ENCODE data around the gene KTI12.
"Not testable (repeated sequence)": the region's sequence is repeated elsewhere in the genome, so short reads cannot be mapped to it uniquely, and the experiment has no call there.

KTI12 gene, protein sequence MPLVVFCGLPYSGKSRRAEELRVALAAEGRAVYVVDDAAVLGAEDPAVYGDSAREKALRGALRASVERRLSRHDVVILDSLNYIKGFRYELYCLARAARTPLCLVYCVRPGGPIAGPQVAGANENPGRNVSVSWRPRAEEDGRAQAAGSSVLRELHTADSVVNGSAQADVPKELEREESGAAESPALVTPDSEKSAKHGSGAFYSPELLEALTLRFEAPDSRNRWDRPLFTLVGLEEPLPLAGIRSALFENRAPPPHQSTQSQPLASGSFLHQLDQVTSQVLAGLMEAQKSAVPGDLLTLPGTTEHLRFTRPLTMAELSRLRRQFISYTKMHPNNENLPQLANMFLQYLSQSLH

DNA sequence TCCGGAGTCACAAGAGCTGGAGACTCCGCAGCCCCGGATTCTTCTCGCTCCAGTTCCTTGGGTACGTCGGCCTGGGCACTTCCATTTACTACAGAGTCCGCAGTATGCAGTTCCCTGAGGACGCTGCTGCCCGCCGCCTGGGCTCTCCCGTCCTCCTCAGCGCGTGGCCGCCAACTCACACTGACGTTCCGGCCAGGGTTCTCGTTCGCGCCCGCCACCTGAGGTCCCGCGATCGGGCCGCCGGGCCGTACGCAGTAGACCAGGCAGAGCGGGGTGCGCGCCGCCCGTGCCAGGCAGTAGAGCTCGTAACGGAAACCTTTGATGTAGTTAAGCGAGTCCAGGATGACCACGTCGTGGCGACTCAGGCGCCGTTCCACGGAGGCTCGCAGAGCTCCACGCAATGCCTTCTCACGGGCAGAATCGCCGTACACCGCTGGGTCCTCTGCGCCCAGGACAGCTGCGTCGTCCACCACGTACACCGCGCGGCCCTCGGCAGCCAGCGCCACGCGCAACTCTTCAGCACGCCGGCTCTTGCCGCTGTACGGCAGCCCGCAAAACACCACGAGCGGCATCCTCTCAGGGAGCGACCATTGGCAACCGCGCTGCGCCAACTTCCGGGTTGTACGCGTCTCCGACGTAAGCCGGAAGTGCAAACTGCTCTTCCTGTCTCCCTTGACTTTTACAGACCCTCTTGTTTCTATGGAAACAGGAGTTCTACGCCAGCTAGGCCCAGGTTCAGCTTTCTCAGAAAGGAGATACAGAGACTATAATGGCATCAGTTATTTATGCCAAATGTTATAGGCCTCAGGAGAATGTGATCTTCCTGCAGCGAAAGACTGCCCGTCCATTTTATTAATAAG is at the start of gene KTI12:
Gene KTI12, minus strand, starts transcription at position 621 of the 860 bp plus-strand sequence. Its CDS starts 49 bp downstream, at position 572.
- DNase-seq: peak; percentile 58

DNA sequence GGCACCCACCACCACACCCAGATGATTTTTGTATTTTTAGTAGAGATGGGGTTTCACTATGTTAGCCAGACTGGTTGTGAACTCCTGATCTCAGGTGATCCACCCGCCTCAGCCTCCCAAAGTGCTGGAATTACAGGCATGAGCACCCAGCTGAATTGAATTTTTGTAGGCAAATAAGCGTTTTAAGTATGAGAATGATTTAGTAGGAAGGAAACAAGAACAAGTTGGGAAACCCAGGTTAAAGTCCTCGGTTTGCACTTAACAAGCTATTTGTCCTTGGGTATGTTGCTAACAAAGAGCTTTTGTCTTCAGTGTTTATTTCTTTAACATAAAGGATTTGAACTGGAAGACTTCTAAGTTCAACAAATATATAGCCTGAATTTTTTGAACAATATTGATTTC is 46.4 kb upstream of the KTI12 start:
- no peak for DNase-seq

DNA sequence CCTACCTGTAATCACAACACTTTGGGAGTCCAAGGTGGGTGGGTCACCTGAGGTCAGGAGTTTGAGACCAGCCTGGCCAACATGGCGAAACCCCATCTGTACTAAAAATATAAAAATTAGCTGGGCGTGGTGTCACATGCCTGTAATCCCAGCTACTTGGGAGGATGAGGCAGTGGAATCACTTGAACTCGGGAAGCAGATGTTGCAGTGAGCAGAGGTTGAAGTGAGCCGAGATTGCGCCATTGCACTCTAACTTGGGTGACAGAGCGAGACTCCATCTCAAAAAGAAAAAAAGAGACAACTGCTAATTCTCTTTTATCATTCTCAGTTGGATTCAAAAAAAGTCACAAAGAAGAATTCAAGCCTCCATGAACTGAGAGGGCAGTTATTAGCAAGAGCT is 43.7 kb upstream of the KTI12 start:
- not testable (repeated sequence) for DNase-seq

DNA sequence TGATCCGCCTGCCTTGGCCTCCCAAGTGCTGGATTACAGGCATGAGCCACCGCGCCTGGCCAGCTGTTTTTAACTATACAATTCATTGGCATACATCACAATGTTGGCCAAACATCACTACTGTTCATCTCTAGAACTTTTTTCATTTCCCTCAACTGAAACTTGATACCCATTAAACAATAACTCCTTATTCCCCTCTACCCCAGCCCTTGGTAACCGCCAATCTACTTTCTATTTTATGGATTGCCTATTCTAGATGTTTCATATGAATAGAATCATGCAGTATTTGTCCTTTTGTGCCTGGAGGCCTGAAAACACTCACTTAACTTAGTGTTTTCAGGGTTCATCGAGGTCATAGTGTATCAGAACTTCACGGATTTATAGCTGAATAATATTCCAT is 38.7 kb upstream of the KTI12 start:
- DNase-seq: no peak

DNA sequence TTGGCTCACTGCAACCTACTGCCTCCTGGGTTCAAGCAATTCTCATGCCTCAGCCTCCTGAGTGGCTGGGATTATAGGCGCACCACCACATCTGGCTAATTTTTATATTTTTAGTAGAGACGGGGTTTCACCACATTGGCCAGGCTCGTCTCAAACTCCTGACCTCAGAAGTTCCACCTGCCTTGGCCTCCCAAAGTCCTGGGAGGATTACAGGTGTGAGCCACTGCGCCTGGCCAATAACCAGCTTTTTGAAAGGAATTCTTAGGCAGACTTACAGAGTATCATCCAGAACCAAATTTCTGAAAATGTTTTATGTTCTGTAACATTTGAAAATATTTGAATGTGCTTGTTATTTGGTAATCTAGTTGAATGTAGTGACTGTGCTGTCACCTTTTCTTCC is 37.1 kb upstream of the KTI12 start:
- no peak for DNase-seq

DNA sequence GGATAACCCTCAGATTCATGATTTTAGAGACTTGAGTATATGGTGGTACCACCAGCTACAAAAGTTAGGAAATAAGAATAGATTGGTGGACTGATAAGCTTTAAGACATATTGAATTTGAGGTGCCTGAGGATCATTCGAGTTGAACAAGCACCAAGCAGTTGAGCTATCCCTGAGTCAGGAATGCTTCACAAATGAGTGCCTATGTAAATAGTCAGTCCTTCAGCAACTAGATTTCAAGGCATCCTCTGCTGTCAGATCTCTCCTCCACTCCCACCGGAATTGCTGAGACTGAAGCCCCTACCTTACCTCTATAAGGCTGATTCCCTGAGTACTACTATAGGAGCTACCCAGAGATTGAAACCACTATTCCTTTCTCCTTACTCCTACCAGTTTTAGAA is 29.6 kb upstream of the KTI12 start:
- no peak for DNase-seq

DNA sequence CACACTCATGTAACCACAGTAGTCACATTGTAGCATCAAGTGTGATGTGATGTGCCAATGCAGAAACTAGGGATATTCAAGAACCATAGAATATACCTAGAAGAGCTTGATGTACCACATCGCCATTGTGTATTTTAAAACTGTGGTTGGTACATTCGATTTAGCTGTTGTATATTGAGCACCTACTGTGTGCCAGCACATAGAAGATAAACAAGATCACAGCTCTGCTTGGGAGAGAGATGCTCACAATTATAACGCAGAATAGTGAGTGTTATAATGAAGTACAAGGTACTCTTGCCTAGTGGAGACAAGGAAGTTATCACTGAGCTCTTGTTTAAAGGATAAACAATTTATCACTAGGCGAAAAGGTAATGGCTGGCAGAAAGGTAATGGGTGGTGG is 27.2 kb upstream of the KTI12 start:
- DNase-seq: no peak

DNA sequence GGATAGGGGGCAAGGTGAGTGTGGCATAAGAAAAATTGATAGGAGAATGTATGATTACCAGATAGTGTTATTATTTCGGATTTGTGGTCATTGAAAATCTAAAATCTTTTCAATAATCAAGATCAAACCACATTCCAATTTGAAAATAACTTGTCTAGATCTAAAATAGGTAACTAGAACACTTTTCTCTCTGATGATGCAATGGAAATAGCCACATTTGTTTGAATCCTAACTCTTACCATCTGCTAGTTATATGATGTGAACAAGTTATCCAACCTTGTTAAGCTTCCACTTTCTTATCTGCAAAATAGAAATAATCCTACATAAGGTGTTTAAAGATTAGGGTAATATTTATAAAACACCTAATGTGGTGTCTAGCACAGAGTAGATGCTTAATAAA is 26.3 kb upstream of the KTI12 start:
- no peak for DNase-seq

DNA sequence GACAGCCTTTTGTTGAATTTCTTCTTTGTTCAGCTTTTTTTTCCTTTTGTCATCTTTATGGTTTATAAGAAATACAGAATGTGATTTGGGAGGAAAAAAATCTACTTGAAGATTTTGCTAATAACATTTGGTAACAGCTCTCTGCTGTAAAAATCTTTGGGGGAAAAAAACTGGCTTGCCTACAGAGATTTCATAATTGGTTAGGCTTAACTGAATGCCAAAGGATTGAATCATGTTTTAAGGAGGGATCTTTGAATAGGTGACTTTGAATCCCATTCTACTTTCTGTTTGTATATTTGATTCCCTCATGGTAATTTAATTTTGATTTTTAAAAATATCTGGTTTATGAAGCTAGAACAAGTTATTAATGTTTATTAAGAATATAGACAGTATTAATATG is 25.7 kb upstream of the KTI12 start:
- no peak for DNase-seq

DNA sequence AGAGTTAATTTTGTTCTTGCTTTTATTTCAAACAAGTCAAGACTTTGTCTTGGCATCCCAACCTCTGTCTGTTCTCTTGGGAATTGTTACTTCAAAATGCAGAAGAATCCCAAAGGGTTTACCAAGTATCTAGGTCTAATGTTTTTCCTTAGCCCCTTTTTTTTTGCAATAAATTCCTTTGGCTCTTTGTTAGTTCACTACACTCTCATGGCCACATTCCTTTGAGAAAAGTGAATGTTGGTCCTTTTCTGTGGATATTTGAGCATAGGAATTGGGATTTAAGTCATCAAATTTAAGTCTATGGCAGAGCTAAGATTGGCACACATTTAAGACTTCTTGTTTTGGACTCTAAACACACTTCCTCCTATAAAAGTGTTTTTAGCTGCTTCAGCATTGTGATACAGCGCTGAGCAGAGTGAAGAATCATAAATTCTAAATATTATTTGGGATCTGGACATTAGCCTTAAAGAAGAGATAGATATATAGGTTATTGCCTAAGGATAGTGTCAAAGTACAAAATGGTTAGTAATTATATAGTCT is 24.3 kb upstream of the KTI12 start:
- no peak for DNase-seq

DNA sequence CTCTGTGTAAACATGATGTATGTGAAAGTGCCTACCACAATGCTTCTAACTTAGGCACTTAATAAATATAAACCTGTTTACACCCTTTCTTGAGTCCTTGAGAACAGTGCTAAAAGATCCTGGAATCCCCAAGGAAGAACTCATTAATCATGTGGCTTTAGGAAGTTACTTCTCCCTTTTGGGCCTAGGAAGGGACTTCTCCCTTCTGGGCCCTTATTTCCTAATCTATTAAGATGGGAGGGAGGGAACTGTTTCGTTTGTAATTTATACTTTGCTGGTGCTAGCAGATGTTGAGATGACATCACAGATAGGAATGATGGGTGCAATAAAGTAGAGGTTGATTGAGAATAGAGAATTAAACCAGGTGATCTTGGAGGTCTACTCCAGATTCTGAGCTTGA is 23.6 kb upstream of the KTI12 start:
- DNase-seq: no peak

DNA sequence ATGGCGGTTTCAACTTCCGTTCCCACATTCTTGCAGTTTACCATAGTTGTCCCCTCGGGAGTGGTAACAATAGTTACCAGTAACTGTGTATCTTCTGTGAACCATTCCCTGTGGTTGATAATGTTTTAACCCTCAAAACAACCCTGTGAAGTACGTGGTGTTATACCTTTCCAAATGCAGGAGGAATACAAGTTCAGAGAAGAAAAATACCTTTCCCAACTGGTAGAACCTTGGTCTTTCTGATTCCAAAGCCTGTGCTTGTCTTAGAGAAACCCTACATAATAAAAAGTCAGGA is 23.3 kb upstream of the KTI12 start:
- DNase-seq: no peak

DNA sequence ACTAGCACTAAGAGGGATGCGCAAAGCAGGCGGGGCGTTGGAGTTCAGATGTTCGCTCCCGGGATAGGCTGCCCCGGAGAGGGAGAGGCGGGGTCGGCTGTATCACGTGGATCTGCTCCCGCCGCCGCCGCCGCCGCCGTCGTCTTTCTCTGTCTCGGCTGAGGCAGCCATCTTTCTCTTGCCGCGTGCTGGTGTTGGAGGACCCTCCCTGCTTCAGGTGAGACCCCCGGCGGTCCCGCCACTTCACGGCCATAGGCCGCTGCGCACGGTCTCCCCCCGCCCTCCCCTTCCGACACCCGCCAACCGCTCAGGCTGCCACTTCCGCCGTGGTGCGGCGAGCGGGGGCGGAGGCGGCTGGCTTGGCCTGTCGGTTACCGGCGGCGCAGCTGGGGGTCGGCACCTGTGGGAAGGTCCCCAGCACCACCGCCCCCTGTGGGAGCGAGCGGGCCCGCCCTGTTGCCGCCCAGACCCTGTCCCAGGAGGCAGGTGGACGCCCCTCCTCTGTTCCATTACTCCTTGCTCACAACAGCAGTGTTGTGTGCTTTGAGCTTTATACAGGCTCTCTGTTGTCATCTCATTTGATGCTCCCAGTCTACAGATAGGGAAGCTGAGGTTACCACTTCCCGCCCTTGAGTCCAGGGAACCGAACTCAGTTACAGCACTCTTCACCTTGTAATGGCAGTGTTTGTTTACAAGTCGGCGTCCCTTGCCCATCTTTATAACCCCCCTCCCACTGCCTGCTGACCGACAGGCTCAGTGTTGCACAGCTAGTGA is 22.7 kb upstream of the KTI12 start, which contains the start of gene BTF3L4:
Gene BTF3L4, plus strand, starts transcription at position 133 of the 774 bp plus-strand sequence. CDS start 3,553 bp downstream, outside the sequence.
- DNase-seq: peak; percentile 89

DNA sequence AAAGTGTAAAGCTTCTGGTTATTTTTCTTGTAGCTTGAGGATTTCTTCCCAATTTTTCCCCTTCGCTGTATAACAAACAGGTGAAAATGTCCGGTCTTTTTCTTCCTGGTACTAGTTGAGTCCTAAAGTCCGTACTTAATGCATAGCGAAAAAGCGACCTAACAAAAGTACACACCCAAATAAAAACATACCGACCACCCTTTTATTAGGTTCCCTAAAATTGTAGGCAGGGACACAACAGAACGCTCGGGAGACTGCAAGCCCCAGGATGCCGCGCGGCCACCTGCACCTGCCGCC is 22.2 kb upstream of the KTI12 start:
- no peak for DNase-seq

DNA sequence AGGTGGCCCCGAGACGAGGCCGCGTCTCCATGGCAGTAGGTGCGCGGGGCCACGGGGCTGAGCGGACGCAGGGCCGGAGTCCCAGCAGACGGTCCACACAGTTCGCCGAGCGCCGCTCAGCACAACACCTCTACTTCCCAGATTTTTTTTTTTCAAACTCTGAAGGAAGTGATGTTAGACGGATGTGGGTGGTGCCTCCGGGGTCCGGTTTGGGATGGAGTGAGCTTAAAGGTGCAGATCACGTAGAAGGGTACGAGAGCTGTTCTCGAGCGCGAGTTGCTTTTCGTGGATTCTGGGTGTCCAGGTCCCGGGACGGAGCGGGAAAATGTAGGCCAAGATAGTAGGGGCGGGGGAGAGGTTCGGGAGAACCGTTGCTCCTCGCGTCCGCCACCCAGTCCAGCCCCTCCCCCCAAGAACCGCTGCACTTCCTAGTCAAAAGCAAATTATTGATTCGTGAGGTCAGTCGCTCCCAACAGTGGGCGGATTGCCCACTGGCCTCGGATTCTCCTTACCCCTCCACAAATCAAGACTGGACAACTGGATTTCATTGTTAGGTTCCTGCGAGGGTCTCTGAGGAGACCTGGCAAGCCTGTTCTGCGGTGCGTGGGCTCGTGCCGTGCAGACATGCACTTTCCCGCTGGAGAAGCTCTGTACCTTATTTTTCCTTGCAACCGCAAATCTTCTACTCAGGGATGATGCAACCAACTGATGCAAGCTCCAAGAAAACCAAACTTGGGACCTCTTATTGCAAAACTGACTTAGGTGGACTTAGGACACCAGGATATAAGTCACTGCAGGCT is 21.7 kb upstream of the KTI12 start, which contains the start of gene TXNDC12:
Gene TXNDC12, minus strand, starts transcription at position 126 of the 800 bp plus-strand sequence. Its CDS starts 95 bp downstream, at position 31.
- DNase-seq: peak; percentile 48

DNA sequence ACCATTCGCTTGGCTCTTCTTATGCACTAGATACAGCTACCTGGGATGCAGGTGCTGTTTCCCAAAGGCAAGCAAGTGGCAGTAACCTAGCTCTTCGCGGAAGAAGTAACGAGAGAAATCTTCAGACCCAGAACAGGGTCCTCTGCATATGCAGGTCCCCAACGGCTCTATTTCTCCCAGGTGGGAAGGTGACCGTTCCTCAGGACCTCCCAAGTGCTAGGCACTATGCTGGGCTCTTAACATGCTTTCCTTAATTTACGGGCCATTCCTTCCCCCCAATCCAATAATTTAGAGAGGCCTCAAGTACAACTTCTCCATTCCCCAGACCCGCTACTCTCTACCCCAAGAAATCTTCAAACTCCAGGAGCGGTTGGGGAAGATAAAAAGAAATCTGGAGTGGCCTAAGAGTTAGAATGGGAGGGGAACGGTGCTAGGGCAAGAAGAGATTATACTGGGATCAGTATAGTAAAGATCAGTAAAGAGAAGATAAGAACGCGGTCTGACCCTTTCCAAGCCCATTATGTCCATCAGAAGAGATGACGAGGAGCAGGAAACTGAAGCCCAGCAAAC is 21.0 kb upstream of the KTI12 start:
- no peak for DNase-seq

DNA sequence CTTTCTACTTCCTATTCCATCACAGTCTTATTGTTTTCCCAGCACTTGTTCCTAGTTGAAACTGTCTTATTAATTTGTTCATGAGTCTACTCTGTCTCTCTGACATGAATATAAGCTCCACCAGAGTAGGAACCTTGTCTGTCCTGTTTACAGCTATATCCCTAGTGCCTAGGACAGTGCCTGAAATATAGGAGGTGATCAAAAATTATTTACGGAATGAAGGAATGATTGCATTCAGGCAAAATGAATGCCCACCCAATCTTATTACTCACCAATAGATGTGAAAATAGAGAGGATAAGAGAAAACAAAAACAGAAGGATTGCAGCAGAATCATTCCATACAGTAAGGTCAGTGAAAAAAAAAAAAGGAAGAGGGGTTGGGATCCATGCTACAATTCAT is 20.3 kb upstream of the KTI12 start:
- no peak for DNase-seq

DNA sequence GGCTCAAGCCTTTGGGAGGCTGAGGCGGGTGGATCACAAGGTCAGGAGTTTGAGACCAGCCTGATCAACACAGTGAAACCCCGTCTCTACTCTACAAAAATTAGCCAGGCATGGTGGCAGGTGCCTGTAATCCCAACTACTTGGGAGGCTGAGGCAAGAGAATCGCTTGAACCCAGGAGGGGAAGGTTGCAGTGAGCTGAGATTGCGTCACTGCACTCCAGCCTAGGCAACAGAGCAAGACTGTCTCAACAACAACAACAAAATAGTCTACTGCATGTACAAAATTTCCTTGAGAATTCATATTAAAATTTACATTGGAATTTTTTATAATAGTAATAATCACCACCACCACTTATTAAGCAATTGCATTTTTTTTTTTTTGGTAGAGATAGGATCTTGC is 15.7 kb upstream of the KTI12 start:
- DNase-seq: not testable (repeated sequence)

DNA sequence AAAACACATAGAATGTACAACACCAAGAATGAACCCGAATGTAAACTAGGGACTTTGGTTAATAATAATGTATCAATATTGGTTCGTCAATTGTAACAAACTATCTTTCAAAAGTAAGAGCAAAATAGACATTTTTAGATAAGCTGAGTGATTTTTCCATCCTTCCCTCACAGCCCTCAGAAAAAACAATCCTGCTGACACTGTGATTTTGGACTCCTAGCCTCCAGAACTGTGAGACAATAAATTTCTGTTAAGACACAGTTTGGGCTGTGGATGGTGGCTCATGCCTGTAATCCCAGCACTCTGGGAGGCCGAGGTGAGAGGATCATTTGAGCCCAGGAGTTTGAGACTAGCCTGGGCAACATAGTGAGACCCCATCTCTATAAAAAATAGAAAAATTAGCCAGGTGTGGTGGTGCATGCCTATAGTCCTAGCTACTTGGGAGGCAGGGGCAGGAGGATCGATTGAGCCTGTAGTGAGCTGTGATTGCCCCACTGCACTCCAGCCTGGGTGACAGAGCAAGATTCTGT is 12.1 kb upstream of the KTI12 start:
- DNase-seq: not testable (repeated sequence)

DNA sequence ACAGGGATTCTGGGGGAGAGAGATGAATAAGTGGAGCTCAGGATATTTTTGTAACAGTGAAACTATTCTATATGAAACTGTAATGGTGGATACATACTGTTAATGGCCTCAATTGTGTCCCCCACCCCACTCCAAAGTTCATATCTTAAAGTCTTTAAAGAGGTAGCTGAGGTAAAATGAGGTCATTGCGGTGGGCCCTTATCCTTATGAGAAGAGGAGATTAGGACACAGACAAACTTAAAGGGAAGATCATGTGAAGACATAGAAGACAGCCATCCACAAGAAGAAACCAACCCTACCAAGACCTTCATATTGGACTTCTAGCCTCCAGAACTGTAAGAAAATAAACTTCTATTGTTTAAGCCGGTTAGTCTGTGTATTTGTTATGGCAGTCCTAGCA is 11.6 kb upstream of the KTI12 start:
- DNase-seq: no peak

DNA sequence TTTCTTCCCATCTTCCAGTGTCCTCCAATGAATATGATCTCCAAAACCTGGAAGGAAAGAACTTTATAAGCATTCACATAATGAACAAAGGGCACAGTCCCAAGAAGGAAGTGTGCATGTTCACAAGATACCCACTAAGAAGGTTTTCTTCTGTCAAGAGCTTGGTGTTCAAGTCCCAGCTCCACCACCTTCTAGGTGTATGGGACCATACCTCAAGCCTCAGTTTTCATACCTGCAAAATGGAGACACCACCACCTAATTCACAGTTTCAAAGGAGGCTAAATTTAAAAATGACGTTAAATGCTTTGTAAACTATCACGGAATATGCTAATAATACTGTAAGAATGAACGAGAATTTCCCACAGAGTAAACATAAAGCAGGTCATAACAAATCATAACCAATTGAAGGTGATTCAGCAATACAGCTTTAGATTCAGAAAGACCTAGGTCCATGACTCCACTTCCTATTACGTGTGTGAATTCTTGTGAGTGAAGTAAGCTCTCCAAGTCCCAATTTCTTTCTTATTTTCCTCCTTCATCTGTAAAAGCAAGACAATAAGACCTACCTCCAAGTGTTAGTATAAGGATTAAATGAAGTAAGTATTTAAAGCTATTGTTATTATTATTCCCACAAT is 8.1 kb upstream of the KTI12 start:
- no peak for DNase-seq
